Fibroblast of lung (primary cell): ENCODE data around the gene STIL. TPM values are rescaled to one million over a fixed set of nuclear protein-coding genes. Genes with fewer than 3 reads are reported as not detected.

Experiments used
- DNase-seq, 2 donors: peaks; one replicate each; pipeline versions ENCODE4 v3.0.0 to v3.0.0-alpha.2; 2010; ENCODE audit warnings: low read depth in 2 of 2
- H2AFZ ChIP-seq: 2 replicates; pipeline ENCODE4 v1.5.1; 2012; ENCODE audit warnings: low read length, control low read depth, inconsistent platforms
- H3K27ac ChIP-seq: 2 replicates; pipeline ENCODE4 v1.5.1; 2011; ENCODE audit warnings: low read length, control low read depth; ENCODE audit not compliant: insufficient read depth
- H3K27me3 ChIP-seq: 2 replicates; pipeline ENCODE4 v1.5.1; 2011; ENCODE audit warnings: mild to moderate bottlenecking, low read length; ENCODE audit not compliant: control insufficient read depth, insufficient read depth
- H3K36me3 ChIP-seq: 2 replicates; pipeline ENCODE4 v1.5.1; 2011; ENCODE audit warnings: low read length; ENCODE audit not compliant: control insufficient read depth, insufficient read depth
- H3K4me1 ChIP-seq: 2 replicates; pipeline ENCODE4 v1.5.1; 2011; ENCODE audit warnings: low read length; ENCODE audit not compliant: control insufficient read depth, insufficient read depth; ENCODE audit errors: extremely low read depth
- H3K4me2 ChIP-seq: 2 replicates; pipeline ENCODE4 v1.5.1; 2011; ENCODE audit warnings: low read length, control low read depth; ENCODE audit not compliant: insufficient read depth; ENCODE audit errors: extremely low read depth
- H3K4me3 ChIP-seq, 4 experiments: fragments of 200-600 bp in 1 of 4; sonication (generic) in 1 of 4; replicated peaks in 1 of 4; 2 replicates each; pipeline ENCODE4 v1.5.1; 2011 to 2016; ENCODE audit warnings: low read length in 4 of 4, low read depth in 3 of 4, mild to moderate bottlenecking in 3 of 4, control low read depth in 2 of 4, inconsistent platforms in 1 of 4, mixed read lengths in 1 of 4; ENCODE audit not compliant: insufficient read depth in 1 of 4; ENCODE audit errors: control extremely low read depth in 1 of 4
- H3K79me2 ChIP-seq: 2 replicates; pipeline ENCODE4 v1.5.1; 2012; ENCODE audit warnings: mild to moderate bottlenecking, low read length, inconsistent platforms; ENCODE audit not compliant: control insufficient read depth, insufficient read depth
- H3K9ac ChIP-seq: 2 replicates; pipeline ENCODE4 v1.5.1; 2011; ENCODE audit warnings: mild to moderate bottlenecking, low read length, control low read depth; ENCODE audit not compliant: insufficient read depth
- H3K9me3 ChIP-seq: 2 replicates; pipeline ENCODE4 v1.5.1; 2012; ENCODE audit warnings: low read depth, low read length; ENCODE audit not compliant: control insufficient read depth, insufficient read depth
- H4K20me1 ChIP-seq: 2 replicates; pipeline ENCODE4 v1.5.1; 2011; ENCODE audit warnings: low read length; ENCODE audit not compliant: control insufficient read depth, insufficient read depth; ENCODE audit errors: extremely low read depth
- EZH2 ChIP-seq: IDR thresholded peaks from 2 replicates; pipeline ENCODE4 v1.5.1; 2012; ENCODE audit warnings: low read length, control low read depth, mild to moderate bottlenecking; ENCODE audit errors: missing control alignments
- polyA plus RNA-seq, 2 donors: library from polyadenylated mRNA; depleted of rRNA in 1 of 2; stranded (reverse) in 1 of 2; unstranded in 1 of 2; fragments of >200 nt; gene quantifications; 2 replicates each; pipeline ENCODE4 v1.2.1, GENCODE V29; 2011 to 2012; ENCODE audit warnings: missing spikeins in 1 of 2
- total RNA-seq: library from RNA; depleted of rRNA; stranded (reverse); fragments of >200 nt; gene quantifications from 2 replicates; pipeline ENCODE4 v1.2.1, GENCODE V29; 2014
- TF ChIP-seq, protein P1 (sequence below), 2 donors: IDR thresholded peaks in 1 of 2; conservative IDR thresholded peaks in 1 of 2; 1 replicate in 1 of 2; 2 replicates in 1 of 2; pipeline ENCODE4 v1.5.1; 2011 to 2012; ENCODE audit warnings: low read length in 2 of 2, control low read depth in 1 of 2, inconsistent platforms in 1 of 2, low read depth in 1 of 2, mild to moderate bottlenecking in 1 of 2

Gene STIL
- total and polyA plus RNA-seq, 2 donors (not counting 1 experiment from before 2014, with no cell fraction given): 5.8 to 6.2 TPM

- no peaks in the 10 kb centered on the region for H3K27me3 ChIP-seq
Observed at GRCh38 chr1:47215713-47216112, 98.2 kb downstream of the STIL start.

DNA sequence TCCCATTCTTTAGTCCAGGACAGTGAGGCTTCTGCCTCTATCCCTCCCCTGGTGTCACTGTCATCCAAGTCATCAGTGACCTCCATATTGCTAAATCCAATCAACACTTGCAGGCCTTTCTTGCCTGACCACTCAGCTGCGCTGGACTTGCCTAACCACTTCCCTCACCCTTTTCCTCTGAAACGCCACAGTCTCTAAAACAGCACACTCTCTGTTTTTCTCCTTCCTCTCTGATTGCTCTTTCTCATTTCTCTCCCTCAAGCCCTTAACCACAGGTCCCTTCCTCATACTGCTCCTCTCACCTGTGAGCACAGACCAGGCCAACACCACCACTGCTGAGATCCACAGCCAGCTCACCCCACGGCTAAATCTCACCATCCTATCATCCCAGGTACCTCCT is 99.4 kb downstream of the STIL start:
- no peak overlapping the region for H3K4me3 ChIP-seq
- H3K27ac ChIP-seq: no peak overlapping the region
- DNase-seq: no peak
- no peak overlapping the region for H2AFZ ChIP-seq
- no peaks in the 10 kb centered on the region for H3K79me2 ChIP-seq
- no peak for TF ChIP-seq EZH2
- TF ChIP-seq, protein P1, sequence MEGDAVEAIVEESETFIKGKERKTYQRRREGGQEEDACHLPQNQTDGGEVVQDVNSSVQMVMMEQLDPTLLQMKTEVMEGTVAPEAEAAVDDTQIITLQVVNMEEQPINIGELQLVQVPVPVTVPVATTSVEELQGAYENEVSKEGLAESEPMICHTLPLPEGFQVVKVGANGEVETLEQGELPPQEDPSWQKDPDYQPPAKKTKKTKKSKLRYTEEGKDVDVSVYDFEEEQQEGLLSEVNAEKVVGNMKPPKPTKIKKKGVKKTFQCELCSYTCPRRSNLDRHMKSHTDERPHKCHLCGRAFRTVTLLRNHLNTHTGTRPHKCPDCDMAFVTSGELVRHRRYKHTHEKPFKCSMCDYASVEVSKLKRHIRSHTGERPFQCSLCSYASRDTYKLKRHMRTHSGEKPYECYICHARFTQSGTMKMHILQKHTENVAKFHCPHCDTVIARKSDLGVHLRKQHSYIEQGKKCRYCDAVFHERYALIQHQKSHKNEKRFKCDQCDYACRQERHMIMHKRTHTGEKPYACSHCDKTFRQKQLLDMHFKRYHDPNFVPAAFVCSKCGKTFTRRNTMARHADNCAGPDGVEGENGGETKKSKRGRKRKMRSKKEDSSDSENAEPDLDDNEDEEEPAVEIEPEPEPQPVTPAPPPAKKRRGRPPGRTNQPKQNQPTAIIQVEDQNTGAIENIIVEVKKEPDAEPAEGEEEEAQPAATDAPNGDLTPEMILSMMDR (conservative IDR thresholded peaks at IDR 0.05 in 1 of 2, IDR thresholded peaks at IDR 0.05 in 1 of 2; ENCODE audit: low read depth in 1 of 2, low read length in 2 of 2): no peak
- H3K4me2 ChIP-seq: no peak overlapping the region
- H3K9ac ChIP-seq: no peak overlapping the region
- no peaks in the 10 kb centered on the region for H3K9me3 ChIP-seq
- H3K27me3 ChIP-seq: no peaks in the 10 kb centered on the region
- no peaks in the 10 kb centered on the region for H3K36me3 ChIP-seq
- no peaks in the 10 kb centered on the region for H4K20me1 ChIP-seq
- H3K4me1 ChIP-seq: no peaks in the 10 kb centered on the region

More at GRCh38 chr1:47215713-47216112, 98.2 kb downstream of the STIL start:
- no peaks in the 10 kb centered on the region for H3K79me2 ChIP-seq
- H3K9ac ChIP-seq: no peak overlapping the region
- H4K20me1 ChIP-seq: no peaks in the 10 kb centered on the region
- H3K36me3 ChIP-seq: no peaks in the 10 kb centered on the region
- DNase-seq: no peak
- H3K27ac ChIP-seq: no peak overlapping the region
- H3K4me2 ChIP-seq: no peak overlapping the region
- H3K4me3 ChIP-seq: no peak overlapping the region
- H3K9me3 ChIP-seq: no peaks in the 10 kb centered on the region
- H2AFZ ChIP-seq: no peak overlapping the region
- TF ChIP-seq, protein P1 (conservative IDR thresholded peaks at IDR 0.05 in 1 of 2, IDR thresholded peaks at IDR 0.05 in 1 of 2; ENCODE audit: low read depth in 1 of 2, low read length in 2 of 2): no peak
- TF ChIP-seq EZH2: no peak
- no peaks in the 10 kb centered on the region for H3K4me1 ChIP-seq

GRCh38 chr1:47213230-47213963 is 100.5 kb downstream of the STIL start:
- DNase-seq: no peak
- Histone ChIP-seq H3K79me2 (no peaks in the 10 kb centered on the region), H3K4me1 (no peaks in the 10 kb centered on the region), H3K36me3 (no peaks in the 10 kb centered on the region), H3K9ac (no peak overlapping the region), H3K27ac (no peak overlapping the region), H3K4me3 (no peak overlapping the region), H3K27me3 (no peaks in the 10 kb centered on the region), H2AFZ (no peak overlapping the region), H4K20me1 (no peaks in the 10 kb centered on the region), H3K9me3 (no peaks in the 10 kb centered on the region), H3K4me2 (no peak overlapping the region)
- TF ChIP-seq, protein P1 (conservative IDR thresholded peaks at IDR 0.05 in 1 of 2, IDR thresholded peaks at IDR 0.05 in 1 of 2; ENCODE audit: low read depth in 1 of 2, low read length in 2 of 2): no peak
- no peak for TF ChIP-seq EZH2
